Activated CD4-positive, CD25-positive, alpha-beta regulatory T cell treated with anti-CD3 and anti-CD28 coated beads, Interleukin-2, amount 50 U/mL, for 16 hours (primary cell): ENCODE measurements around the gene SLC1A3.

ENCODE experiments used
- DNase-seq: peaks from one replicate; pipeline ENCODE4 v3.0.0-alpha.2; 2020; ENCODE audit warnings: low read depth, low spot score

Gene SLC1A3

DNA sequence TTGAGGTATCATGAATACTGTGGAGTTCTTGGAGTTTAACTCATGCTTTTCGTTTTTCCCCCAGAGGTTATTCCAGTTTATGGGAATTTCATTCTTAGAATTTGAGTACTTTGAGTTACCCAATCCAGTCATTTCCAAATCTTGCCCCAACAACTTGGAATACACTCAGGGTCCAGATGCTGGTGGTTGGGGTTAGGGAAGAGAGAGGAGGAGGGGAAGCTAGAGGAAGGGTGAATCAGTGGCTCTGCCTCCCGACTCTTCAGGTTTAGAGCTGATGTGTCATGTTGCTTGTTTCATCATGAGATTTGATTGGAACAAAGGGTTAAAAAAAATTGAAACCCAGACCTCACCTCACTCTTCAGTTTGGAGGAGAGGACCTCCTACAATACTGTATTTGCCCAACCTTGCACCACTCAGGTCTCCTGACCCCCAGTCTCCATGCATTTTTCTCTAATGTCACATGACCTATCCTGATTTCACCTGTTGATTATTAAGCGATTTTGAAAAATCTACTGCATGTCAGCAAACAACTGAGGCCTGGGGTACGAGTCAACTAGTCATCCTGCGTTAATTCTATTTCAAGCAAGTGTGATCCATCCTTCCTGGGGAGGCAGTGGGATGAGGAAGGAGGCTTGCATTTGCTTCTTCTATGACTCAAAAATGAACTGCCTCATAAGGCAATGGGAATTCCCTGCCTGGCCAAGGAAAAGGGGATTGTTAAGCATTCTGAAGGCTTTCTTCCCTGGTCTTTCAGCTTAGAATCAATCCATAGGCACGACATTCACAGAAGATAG is 6.2 kb upstream of the SLC1A3 start:
- no peak for DNase-seq

GRCh38 chr5:36600917-36601527 is 5.4 kb upstream of the SLC1A3 start:
- no peak for DNase-seq

DNA sequence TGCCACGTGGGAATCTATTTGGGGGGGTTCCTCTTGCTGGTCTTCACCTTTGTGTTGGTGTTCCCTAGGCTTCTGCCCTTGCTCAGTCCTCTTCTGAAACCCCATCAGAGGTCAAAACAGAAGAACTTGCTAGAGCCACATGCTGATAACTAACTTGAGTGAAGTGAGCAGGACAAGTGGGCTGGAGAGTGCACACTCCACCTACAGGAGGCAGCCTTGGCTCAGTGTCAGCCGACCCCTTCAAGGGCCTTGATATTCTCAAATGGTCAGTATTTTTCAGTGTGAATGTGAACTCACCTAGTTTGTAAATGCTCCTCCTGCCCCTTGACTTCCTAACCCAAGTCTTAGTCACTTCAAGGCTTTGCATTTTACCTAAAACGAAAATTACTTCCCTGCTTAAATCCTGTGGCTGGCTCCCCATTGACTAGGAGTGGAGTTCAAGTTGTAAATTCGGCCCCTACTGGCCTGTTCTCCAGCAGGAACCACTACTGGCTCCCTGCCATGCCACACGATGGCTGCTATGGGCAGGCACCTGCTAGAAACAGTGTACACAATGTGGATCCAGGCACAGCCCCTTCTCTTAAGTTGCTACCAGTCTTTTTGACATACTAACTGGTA is 3.6 kb upstream of the SLC1A3 start:
- DNase-seq = no peak

GRCh38 chr5:36605241-36605640 is 1.2 kb upstream of the SLC1A3 start:
- DNase-seq = no peak

- no peak for DNase-seq
Observed at GRCh38 chr5:36606036-36606427, 374 bp upstream of the SLC1A3 start.

- no peak for DNase-seq
Observed at GRCh38 chr5:36607114-36607571, 737 bp downstream of the SLC1A3 start.

DNA sequence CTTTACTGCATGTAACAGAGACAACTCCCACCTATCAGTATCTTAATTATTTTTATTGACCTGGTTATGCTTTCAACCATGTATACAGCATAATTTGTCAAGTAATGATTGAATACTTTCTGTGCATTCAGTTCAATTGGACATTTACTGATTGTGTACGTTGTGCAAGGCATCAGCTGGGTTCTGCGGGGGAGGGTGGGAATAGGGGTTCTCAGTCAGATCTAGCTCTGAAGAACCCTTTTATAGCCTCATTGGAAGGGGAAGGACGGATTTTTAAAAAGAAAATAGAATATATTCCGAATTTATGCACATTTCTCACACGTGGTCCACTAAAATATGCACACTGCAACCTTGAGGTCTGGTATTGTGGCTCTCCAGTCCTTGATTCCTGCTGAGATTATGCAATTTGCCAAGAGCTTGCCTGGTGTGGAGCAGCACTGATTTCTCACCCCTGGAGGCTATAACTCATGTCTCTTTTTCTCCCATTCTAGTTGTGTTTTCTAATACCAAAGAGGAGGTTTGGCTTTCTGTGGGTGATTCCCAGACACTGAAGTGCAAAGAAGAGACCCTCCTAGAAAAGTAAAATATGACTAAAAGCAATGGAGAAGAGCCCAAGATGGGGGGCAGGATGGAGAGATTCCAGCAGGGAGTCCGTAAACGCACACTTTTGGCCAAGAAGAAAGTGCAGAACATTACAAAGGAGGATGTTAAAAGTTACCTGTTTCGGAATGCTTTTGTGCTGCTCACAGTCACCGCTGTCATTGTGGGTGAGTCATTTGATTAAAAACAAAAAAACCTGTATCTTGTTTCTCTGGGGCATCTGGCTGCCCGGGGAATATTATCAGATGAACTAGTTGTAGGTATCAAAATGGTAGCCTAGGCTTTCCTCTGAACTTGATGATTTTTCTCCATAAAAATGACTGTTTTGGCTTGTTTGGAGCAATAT is 1.7 kb downstream of the SLC1A3 start:
- DNase-seq = no peak

DNA sequence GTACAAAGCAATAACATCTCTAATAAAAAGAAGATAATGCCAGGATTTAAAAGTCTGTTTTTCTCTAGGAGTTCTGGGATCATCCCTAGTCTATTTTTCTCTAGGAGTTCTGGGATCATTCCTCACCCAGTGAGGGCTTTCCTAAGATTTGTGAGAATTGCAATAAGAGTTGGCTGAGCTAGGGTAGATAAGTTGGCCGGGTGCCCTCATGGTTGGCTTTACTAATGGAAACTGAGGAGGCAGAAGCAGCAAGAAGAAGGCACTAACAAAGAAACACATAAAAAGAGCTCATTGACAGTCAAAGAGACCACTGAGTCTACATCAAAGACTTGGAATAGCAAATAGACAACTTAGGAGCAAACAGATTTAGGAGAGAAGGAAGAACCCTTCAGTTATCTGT is 4.2 kb downstream of the SLC1A3 start:
- no peak for DNase-seq

GRCh38 chr5:36611520-36612274 is 5.3 kb downstream of the SLC1A3 start:
- DNase-seq = no peak

- DNase-seq = no peak
Observed at GRCh38 chr5:36613241-36613640, 6.8 kb downstream of the SLC1A3 start.

- no peak for DNase-seq
Observed at GRCh38 chr5:36613771-36614656, 7.6 kb downstream of the SLC1A3 start.

- no peak for DNase-seq
Observed at GRCh38 chr5:36614657-36615308, 8.4 kb downstream of the SLC1A3 start.

- no peak for DNase-seq
Observed at GRCh38 chr5:36619012-36619635, 12.7 kb downstream of the SLC1A3 start.

DNA sequence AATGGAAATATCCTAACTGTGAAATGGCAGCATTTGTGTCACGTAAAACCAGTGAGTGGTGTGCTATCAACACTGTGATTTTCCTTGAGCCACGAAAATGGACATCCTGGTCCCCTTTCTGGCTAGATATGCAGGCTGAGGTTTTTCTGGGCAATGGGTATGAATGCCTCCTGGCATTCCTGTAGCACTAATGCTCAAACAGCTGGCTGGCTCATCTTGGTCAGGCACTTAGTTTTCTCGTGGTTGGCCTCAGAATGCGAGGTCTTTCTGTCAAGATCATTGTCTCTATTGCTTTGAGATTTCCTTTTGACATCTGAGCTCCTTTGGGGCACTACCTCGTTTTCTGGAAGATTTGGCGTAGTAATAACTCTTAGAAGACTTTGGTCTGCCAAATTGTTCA is 15.6 kb downstream of the SLC1A3 start:
- no peak for DNase-seq

DNA sequence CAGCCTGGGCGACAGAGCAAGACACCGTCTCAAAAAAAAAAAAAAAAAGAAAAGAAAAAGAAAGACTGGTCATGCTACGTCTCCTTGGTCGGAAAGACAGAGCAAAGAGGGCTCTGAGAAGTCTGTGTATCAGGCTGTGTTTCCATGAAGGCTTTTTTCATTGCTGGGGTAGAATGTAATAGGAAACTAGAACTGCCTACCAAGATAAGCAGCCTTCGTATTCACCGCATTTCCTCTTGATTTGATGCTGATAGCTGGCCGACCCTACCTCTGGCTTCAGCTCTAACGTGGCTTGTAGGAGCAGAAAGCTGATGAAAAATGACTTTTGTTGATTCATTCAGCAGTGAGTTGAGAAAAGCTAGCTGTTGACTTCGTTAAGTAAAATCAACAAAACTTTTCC is 17.4 kb downstream of the SLC1A3 start:
- DNase-seq = no peak

GRCh38 chr5:36624277-36624676 is 17.9 kb downstream of the SLC1A3 start:
- no peak for DNase-seq

GRCh38 chr5:36628695-36629094 is 22.3 kb downstream of the SLC1A3 start:
- no peak for DNase-seq

DNA sequence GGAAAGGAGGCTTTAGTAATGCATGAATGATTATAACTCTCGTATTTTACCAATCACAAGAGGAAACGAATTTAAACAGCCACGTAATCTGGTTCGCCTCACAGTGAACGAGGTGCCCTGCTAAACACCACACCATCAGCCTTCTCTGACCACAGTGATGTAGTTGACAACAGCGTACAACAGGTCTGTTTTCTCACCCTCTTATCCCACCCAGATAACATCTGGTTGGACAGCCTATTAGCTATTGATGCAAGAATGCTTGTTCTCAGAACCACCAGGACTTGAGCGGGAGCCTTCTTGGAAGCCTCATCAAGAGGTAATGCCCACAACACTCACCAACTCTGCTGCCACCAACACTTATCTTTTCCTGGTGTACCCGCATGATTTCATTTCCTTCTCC is 23.3 kb downstream of the SLC1A3 start:
- no peak for DNase-seq
